GM23248 (cell line): Measurements from ENCODE around the gene VRK1. TPM values are rescaled to one million over a fixed set of nuclear protein-coding genes. Genes with fewer than 3 reads are reported as not detected.
A peak's percentile ranks its signal among the peaks of the same experiment; 100 is the strongest.

ENCODE experiments used
- DNase-seq: peaks from one replicate; pipeline ENCODE4 v3.0.0-alpha.2; 2015
- H2AFZ ChIP-seq: fragments of 200-600 bp; sonication (generic); 2 replicates; pipeline ENCODE4 v1.6.1; 2016; ENCODE audit warnings: antibody characterized with exemption
- H3F3A ChIP-seq: fragments of 200-600 bp; sonication (generic); 2 replicates; pipeline ENCODE4 v1.6.1; 2016; ENCODE audit warnings: mild to moderate bottlenecking, antibody characterized with exemption, mixed run types; ENCODE audit not compliant: insufficient read depth
- H3K27ac ChIP-seq: fragments of 200-600 bp; sonication (generic); 2 replicates; pipeline ENCODE4 v1.5.1; 2016; ENCODE audit warnings: mild to moderate bottlenecking
- H3K27me3 ChIP-seq: fragments of 200-600 bp; sonication (generic); replicated peaks from 2 replicates; pipeline ENCODE4 v1.6.1; 2016; ENCODE audit warnings: mild to moderate bottlenecking; ENCODE audit not compliant: insufficient read depth
- H3K36me3 ChIP-seq: fragments of 200-600 bp; sonication (generic); 2 replicates; pipeline ENCODE4 v1.6.1; 2016; ENCODE audit warnings: low read depth, mild to moderate bottlenecking
- H3K4me1 ChIP-seq: fragments of 200-600 bp; sonication (generic); 2 replicates; pipeline ENCODE4 v1.6.1; 2016; ENCODE audit warnings: mild to moderate bottlenecking; ENCODE audit not compliant: insufficient read depth
- H3K4me2 ChIP-seq: fragments of 200-600 bp; sonication (generic); one replicate; pipeline ENCODE4 v1.6.1; 2016; ENCODE audit warnings: mild to moderate bottlenecking; ENCODE audit not compliant: unreplicated experiment
- H3K4me3 ChIP-seq: fragments of 200-600 bp; sonication (generic); 2 replicates; pipeline ENCODE4 v1.5.1; 2016; ENCODE audit warnings: mild to moderate bottlenecking
- H3K79me2 ChIP-seq: fragments of 200-600 bp; sonication (generic); 2 replicates; pipeline ENCODE4 v1.6.1; 2016; ENCODE audit warnings: mild to moderate bottlenecking; ENCODE audit not compliant: insufficient read depth
- H3K9ac ChIP-seq: fragments of 200-600 bp; sonication (generic); 2 replicates; pipeline ENCODE4 v1.6.1; 2016; ENCODE audit warnings: mild to moderate bottlenecking
- H3K9me2 ChIP-seq: fragments of 200-600 bp; sonication (generic); 2 replicates; pipeline ENCODE4 v1.6.1; 2016; ENCODE audit warnings: mixed run types, mild to moderate bottlenecking, moderate library complexity; ENCODE audit not compliant: insufficient read depth
- H3K9me3 ChIP-seq: fragments of 200-600 bp; sonication (generic); one replicate; pipeline ENCODE4 v1.6.1; 2017; ENCODE audit warnings: low read depth
- H4K20me1 ChIP-seq: fragments of 200-600 bp; sonication (generic); 2 replicates; pipeline ENCODE4 v1.6.0; 2016; ENCODE audit not compliant: insufficient read depth
- EZH2 ChIP-seq: fragments of 200-600 bp; sonication (generic); IDR thresholded peaks from 2 replicates; pipeline ENCODE4 v1.6.1; 2018; ENCODE audit warnings: antibody characterized with exemption, mild to moderate bottlenecking; ENCODE audit not compliant: insufficient read depth, poor library complexity, severe bottlenecking
- EZH2phosphoT487 ChIP-seq: fragments of 200-600 bp; sonication (generic); IDR thresholded peaks from 2 replicates; pipeline ENCODE4 v1.6.1; 2018; ENCODE audit warnings: antibody characterized with exemption, moderate library complexity, mild to moderate bottlenecking, low read depth; ENCODE audit not compliant: insufficient read depth
- WGBS, 2 experiments: methylation state at CpG; one replicate each; pipeline ENCODE4 v1.1.6; 2015 to 2017; ENCODE audit warnings: low lambda C conversion rate in 2 of 2, low coverage in 1 of 2; ENCODE audit errors: missing lambda C conversion rate in 2 of 2; 5-methylcytosine and 5-hydroxymethylcytosine counted together
- in situ Hi-C: fragments of 300-500 bp; cut with MboI; formaldehyde crosslinking; loops from 2 replicates; pipeline ENCODE4 v1.15.0; 2020
- polyA plus RNA-seq: library from polyadenylated mRNA; unstranded; fragments of >200 nt; fragmentation: Nextera tagmentation; extraction: Ambion mirVana; gene quantifications from 2 replicates; pipeline ENCODE4 v1.2.1, GENCODE V29; 2016
- total RNA-seq: library from RNA; depleted of rRNA; stranded (reverse); fragments of >200 nt; shearing (Covaris generic); gene quantifications from 2 replicates; pipeline ENCODE4 v1.2.3, GENCODE V29; 2014

VRK1 gene
- total and polyA plus RNA-seq, 2 experiments from 2014 or later, result 17.3 to 19.1 TPM

- Histone ChIP-seq H3K4me3 (no peak overlapping the region), H3K9ac (no peak overlapping the region), H3K9me3 (no peaks in the 10 kb centered on the region), H3K4me2 (no peak overlapping the region), H3F3A (peaks cover 28% of the 10 kb centered on the region), H3K27me3 (no peaks in the 10 kb centered on the region), H3K79me2 (peaks cover 86% of the 10 kb centered on the region), H3K27ac (no peak overlapping the region), H3K36me3 (no peaks in the 10 kb centered on the region), H4K20me1 (no peaks in the 10 kb centered on the region), H2AFZ (no peak overlapping the region), H3K9me2 (no peaks in the 10 kb centered on the region), H3K4me1 (peaks cover 31% of the 10 kb centered on the region)
- no peak for TF ChIP-seq EZH2
- no peak for TF ChIP-seq EZH2phosphoT487
- in situ Hi-C loops, result no loop called here
- DNase-seq, result no peak
- 88 to 91% methylated on average over 2 of the region's 2 CpGs for WGBS, 2 experiments
These were observed 29.6 kb downstream of the VRK1 start for GRCh38 chr14:96826818-96827217.

- in situ Hi-C loops, result no loop called here
- H3K9me3 ChIP-seq, result no peaks in the 10 kb centered on the region
- no peak overlapping the region for H3K9ac ChIP-seq
- TF ChIP-seq EZH2phosphoT487 (no peak), EZH2 (no peak)
- no peaks in the 10 kb centered on the region for H4K20me1 ChIP-seq
- DNase-seq, result no peak
- H3K36me3 ChIP-seq, result no peaks in the 10 kb centered on the region
- H3F3A ChIP-seq, result peaks cover 28% of the 10 kb centered on the region
- H3K4me1 ChIP-seq, result peaks cover 33% of the 10 kb centered on the region
- H3K27ac ChIP-seq, result no peak overlapping the region
- no peak overlapping the region for H3K4me2 ChIP-seq
- no peaks in the 10 kb centered on the region for H3K27me3 ChIP-seq
- no peak overlapping the region for H2AFZ ChIP-seq
- H3K9me2 ChIP-seq, result no peaks in the 10 kb centered on the region
- no peak overlapping the region for H3K4me3 ChIP-seq
- peaks cover 86% of the 10 kb centered on the region for H3K79me2 ChIP-seq
- 81 to 86% methylated on average over 3 of the region's 3 CpGs for WGBS, 2 experiments
These were observed 30.1 kb downstream of the VRK1 start for GRCh38 chr14:96827290-96827689.

GRCh38 chr14:96829791-96830190 lies 32.6 kb downstream of the VRK1 start:
- no peaks in the 10 kb centered on the region for H4K20me1 ChIP-seq
- peaks cover 26% of the 10 kb centered on the region for H3K4me1 ChIP-seq
- no peak overlapping the region for H3K4me2 ChIP-seq
- H3K79me2 ChIP-seq, result peaks cover 81% of the 10 kb centered on the region
- H3K36me3 ChIP-seq, result no peaks in the 10 kb centered on the region
- peaks cover 10% of the 10 kb centered on the region for H3F3A ChIP-seq
- H3K27ac ChIP-seq, result no peak overlapping the region
- DNase-seq, result no peak
- no peaks in the 10 kb centered on the region for H3K27me3 ChIP-seq
- H3K9ac ChIP-seq, result no peak overlapping the region
- TF ChIP-seq EZH2 (no peak), EZH2phosphoT487 (no peak)
- no peaks in the 10 kb centered on the region for H3K9me2 ChIP-seq
- WGBS, 2 experiments, result 96 to 100% methylated on average over 1 of the region's 1 CpG
- H2AFZ ChIP-seq, result no peak overlapping the region
- H3K4me3 ChIP-seq, result no peak overlapping the region
- in situ Hi-C loops, result no loop called here
- H3K9me3 ChIP-seq, result no peaks in the 10 kb centered on the region

- Histone ChIP-seq H3K9ac (no peak overlapping the region), H3F3A (no peaks in the 10 kb centered on the region; the same call in 1 of the 2 replicates), H2AFZ (no peak overlapping the region), H3K4me1 (peaks cover 15% of the 10 kb centered on the region), H3K79me2 (peaks cover 73% of the 10 kb centered on the region), H3K36me3 (no peaks in the 10 kb centered on the region), H3K27me3 (no peaks in the 10 kb centered on the region), H3K4me3 (no peak overlapping the region), H3K9me3 (no peaks in the 10 kb centered on the region), H3K9me2 (no peaks in the 10 kb centered on the region), H3K4me2 (no peak overlapping the region), H4K20me1 (no peaks in the 10 kb centered on the region), H3K27ac (no peak overlapping the region)
- in situ Hi-C loops, result no loop called here
- DNase-seq, result no peak
- WGBS, 2 experiments, result 37 to 59% methylated on average over 1 of the region's 1 CpG
- TF ChIP-seq EZH2phosphoT487 (no peak), EZH2 (no peak)
These were observed 33.8 kb downstream of the VRK1 start for GRCh38 chr14:96830946-96831345.

- no peaks in the 10 kb centered on the region for H3K27me3 ChIP-seq
- no peaks in the 10 kb centered on the region for H3K9me2 ChIP-seq
- no peaks in the 10 kb centered on the region for H4K20me1 ChIP-seq
- no peak overlapping the region for H3K27ac ChIP-seq
- peaks cover 59% of the 10 kb centered on the region for H3K79me2 ChIP-seq
- no peak for TF ChIP-seq EZH2phosphoT487
- no peak for TF ChIP-seq EZH2
- DNase-seq, result peak; percentile 13
- H3K9me3 ChIP-seq, result no peaks in the 10 kb centered on the region
- peaks cover 5% of the 10 kb centered on the region; the same call in 1 of the 2 replicates for H3K4me1 ChIP-seq
- no peaks in the 10 kb centered on the region for H3K36me3 ChIP-seq
- no peaks in the 10 kb centered on the region for H3F3A ChIP-seq
- in situ Hi-C loops, result no loop called here
- 94 to 95% methylated on average over 2 of the region's 2 CpGs for WGBS, 2 experiments
- no peak overlapping the region for H3K4me3 ChIP-seq
- no peak overlapping the region for H3K4me2 ChIP-seq
- H2AFZ ChIP-seq, result no peak overlapping the region
- H3K9ac ChIP-seq, result no peak overlapping the region
These were observed 35.2 kb downstream of the VRK1 start for GRCh38 chr14:96832351-96832750.
